Choroid plexus epithelial cell (primary cell): ENCODE data around the gene STIL.

Experiments
- DNase-seq: peaks from one replicate; pipeline ENCODE4 v3.0.0-alpha.2; 2010; ENCODE audit warnings: low read depth
- H3K4me3 ChIP-seq: 2 replicates; pipeline ENCODE4 v1.5.1; 2011; ENCODE audit warnings: low read depth, mild to moderate bottlenecking, control low read depth, low read length, moderate library complexity
- TF ChIP-seq, protein P1 (sequence below): conservative IDR thresholded peaks from 2 replicates; pipeline ENCODE4 v1.5.1; 2011; ENCODE audit warnings: low read depth, mild to moderate bottlenecking, control low read depth, inconsistent platforms, low read length, moderate library complexity

The STIL gene

DNA sequence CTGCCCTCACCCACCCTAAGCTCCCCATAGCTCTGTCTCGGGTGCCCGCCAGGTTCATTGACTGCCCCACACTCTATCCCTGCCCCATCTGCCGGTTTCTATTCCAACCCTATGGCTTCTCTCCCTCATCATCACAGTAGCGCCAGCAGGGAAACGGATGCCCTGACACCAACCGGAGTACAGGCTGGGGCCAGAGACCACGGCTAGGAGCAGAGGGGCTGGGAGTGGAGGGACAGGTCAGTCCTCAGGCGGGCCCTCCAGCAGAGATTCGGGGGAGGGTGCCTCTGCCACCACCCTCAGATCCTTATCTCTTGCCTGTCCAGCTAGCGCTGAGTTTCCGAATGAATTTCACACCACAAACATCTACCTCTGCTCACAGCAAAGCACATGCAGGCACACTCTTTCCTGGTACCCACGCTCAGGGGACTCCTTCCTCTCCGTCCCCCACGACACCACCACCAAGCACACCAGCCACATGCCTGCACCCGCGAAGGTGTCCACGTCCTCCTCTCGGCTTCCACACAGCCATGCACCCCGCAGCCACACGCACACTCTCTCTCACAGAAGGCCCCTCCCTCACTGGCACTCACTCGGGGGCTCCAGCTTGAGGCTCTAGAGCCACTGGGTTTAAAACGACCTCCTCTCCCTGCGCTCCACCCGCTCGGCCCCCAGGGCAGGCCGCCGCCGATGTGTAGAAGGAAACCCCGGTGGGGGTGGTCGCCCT is 89.1 kb downstream of the STIL start:
- DNase-seq, result no peak
- no peak overlapping the region for H3K4me3 ChIP-seq
- TF ChIP-seq, protein P1, sequence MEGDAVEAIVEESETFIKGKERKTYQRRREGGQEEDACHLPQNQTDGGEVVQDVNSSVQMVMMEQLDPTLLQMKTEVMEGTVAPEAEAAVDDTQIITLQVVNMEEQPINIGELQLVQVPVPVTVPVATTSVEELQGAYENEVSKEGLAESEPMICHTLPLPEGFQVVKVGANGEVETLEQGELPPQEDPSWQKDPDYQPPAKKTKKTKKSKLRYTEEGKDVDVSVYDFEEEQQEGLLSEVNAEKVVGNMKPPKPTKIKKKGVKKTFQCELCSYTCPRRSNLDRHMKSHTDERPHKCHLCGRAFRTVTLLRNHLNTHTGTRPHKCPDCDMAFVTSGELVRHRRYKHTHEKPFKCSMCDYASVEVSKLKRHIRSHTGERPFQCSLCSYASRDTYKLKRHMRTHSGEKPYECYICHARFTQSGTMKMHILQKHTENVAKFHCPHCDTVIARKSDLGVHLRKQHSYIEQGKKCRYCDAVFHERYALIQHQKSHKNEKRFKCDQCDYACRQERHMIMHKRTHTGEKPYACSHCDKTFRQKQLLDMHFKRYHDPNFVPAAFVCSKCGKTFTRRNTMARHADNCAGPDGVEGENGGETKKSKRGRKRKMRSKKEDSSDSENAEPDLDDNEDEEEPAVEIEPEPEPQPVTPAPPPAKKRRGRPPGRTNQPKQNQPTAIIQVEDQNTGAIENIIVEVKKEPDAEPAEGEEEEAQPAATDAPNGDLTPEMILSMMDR, result no peak

DNA sequence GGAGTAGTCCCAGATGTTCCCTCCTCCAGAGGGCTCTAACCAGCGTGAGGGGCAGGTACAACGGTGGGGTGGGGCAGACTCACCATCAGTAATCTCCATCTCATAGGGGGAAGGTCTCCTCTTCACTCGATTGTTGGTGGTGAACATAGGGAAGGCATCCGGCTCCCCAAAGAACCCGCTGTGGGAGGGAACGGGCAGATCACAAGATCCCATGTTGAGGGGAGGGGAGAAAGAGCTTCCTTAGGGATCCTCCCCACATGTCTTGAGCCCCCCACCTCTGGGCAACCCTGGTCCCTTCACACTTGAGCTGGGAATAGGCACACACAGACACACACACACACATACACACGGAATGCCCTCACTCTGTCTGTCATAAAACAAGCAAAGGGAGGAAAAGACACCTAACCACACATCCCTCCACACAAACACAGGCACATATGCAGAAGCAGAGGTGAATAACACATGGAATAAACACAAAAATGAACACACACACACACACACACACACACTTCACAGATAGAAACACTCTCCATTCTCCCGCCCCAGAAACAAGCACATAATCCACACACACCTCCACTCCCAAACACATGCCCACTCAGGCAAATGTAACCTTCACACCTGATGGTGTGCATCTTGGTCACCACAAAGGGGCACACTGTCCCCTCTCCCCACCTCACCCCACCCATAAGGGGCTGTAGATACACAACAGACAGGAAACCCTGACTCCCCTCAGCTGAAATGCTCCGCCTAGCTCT is 89.8 kb downstream of the STIL start:
- TF ChIP-seq, protein P1, result no peak
- H3K4me3 ChIP-seq, result no peak overlapping the region
- DNase-seq, result no peak

DNA sequence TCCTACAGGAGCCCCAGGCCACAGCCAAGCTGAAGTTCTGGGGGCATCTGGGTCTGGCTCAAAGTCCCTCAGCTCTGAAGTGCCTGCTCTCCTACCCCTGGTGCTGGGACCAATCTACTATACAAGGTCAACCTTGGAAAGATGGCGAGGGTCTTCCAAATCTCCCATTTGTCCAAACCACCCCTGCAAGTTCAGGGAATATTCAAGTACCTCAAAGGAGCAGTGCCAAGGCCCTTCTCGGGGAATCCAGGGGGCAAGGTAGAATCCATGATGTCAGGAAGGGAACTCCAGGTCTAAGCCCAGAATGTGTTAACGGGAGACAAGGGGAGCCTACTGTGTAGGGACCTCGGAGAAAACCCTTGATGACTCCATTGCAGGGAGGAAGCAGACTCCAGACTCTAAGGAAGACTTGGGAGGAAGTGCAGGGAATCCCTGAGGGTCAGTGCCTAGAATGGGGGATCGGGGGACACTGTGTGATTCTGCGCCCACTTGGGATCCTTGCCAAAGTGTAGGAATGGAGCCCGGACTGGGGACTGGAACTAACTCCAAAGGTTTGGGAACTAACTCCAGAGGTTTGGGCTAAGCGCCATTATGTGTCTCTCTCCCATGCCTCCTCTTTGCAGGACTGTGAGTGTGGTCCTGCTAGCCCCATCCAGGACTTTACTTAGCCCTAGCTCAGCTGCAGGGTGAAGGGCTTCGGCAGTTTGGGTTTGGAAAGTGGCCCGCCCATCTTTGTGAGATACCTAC is 90.6 kb downstream of the STIL start:
- TF ChIP-seq, protein P1, result no peak
- no peak overlapping the region for H3K4me3 ChIP-seq
- DNase-seq, result no peak

DNA sequence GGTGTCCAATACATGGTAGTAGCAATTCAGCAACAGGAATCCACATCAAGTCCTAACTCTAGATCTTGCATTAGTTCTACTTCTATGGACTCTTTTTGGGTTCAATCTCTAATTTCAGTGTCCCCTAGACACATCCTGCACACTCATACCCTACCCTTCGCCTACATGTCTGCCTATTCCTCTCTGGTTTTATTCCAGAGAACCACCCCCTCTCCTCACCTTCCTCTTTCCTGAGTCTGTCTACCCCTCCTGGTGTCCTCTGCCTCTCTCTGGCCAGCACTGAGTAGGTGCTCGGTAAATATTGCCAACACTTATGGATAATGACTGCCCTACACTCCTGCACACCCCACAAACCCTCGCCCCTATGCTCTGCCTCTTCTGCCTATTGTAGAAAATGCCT is 91.5 kb downstream of the STIL start:
- TF ChIP-seq, protein P1, result no peak
- DNase-seq, result no peak
- no peak overlapping the region for H3K4me3 ChIP-seq

GRCh38 chr1:47219590-47220220 is 94.2 kb downstream of the STIL start:
- no peak for DNase-seq
- H3K4me3 ChIP-seq, result no peak overlapping the region
- TF ChIP-seq, protein P1, result no peak

- H3K4me3 ChIP-seq, result no peak overlapping the region
- TF ChIP-seq, protein P1, result no peak
- no peak for DNase-seq
Observed at GRCh38 chr1:47219001-47219400, 94.9 kb downstream of the STIL start.
